CD8-positive, alpha-beta memory T cell (primary cell): ENCODE measurements around the gene CCDC88C. TPM values are rescaled to one million over a fixed set of nuclear protein-coding genes. Genes with fewer than 3 reads are reported as not detected.
"Not testable (repeated sequence)": the region's sequence is repeated elsewhere in the genome, so short reads cannot be mapped to it uniquely, and the experiment has no call there.

Experiments
- CTCF ChIA-PET: fragments of 350-600 bp; sonication (Branson Sonifier 250); formaldehyde crosslinking; loops from one replicate; lab custom pipeline; 2021; ENCODE audit warnings: antibody characterized with exemption; lab: Charles Lee
- POLR2A ChIA-PET: fragments of 350-600 bp; sonication (Branson Sonifier 250); formaldehyde crosslinking; loops from one replicate; lab custom pipeline; 2021; ENCODE audit warnings: antibody characterized with exemption; lab: Charles Lee
- DNase-seq, 5 donors: peaks; one replicate each; pipeline versions ENCODE4 v3.0.0 to v3.0.0-alpha.2; 2020 to 2022; ENCODE audit warnings: mixed read lengths in 1 of 5
- H3K27ac ChIP-seq: one replicate; pipeline ENCODE4 v1.7.0; 2013; ENCODE audit warnings: low read depth, mild to moderate bottlenecking, low read length, moderate library complexity
- H3K27me3 ChIP-seq: 2 replicates; pipeline ENCODE4 v1.7.0; 2013; ENCODE audit warnings: low read length, mild to moderate bottlenecking; ENCODE audit not compliant: insufficient read depth, poor library complexity, severe bottlenecking
- H3K36me3 ChIP-seq: 2 replicates; pipeline ENCODE4 v1.7.0; 2013; ENCODE audit warnings: mild to moderate bottlenecking, low read length, moderate library complexity; ENCODE audit not compliant: insufficient read depth
- H3K4me1 ChIP-seq: 2 replicates; pipeline ENCODE4 v1.7.0; 2013; ENCODE audit warnings: mild to moderate bottlenecking, low read length, moderate library complexity; ENCODE audit not compliant: insufficient read depth
- H3K4me3 ChIP-seq: 2 replicates; pipeline ENCODE4 v1.7.0; 2013; ENCODE audit warnings: mild to moderate bottlenecking, low read length
- H3K9me3 ChIP-seq: 2 replicates; pipeline ENCODE4 v1.7.0; 2013; ENCODE audit warnings: mild to moderate bottlenecking, low read length
- H3K27ac Mint-ChIP-seq, 8 donors: one replicate each; pipeline ENCODE4 v1.8.0; 2020 to 2021; ENCODE audit warnings: mixed read lengths in 8 of 8, mild to moderate bottlenecking in 6 of 8, inconsistent platforms in 3 of 8, moderate library complexity in 3 of 8
- H3K27me3 Mint-ChIP-seq, 2 donors: one replicate each; pipeline ENCODE4 v1.8.0; 2020 to 2021; ENCODE audit warnings: mixed read lengths in 2 of 2, mild to moderate bottlenecking in 1 of 2, moderate library complexity in 1 of 2
- H3K36me3 Mint-ChIP-seq, 3 donors: one replicate each; pipeline ENCODE4 v1.8.0; 2020 to 2021; ENCODE audit warnings: mixed read lengths in 3 of 3, inconsistent platforms in 1 of 3, mild to moderate bottlenecking in 1 of 3
- H3K4me1 Mint-ChIP-seq, 3 donors: one replicate each; pipeline ENCODE4 v1.8.0; 2020 to 2021; ENCODE audit warnings: mixed read lengths in 3 of 3, inconsistent platforms in 1 of 3, mild to moderate bottlenecking in 1 of 3
- H3K4me3 Mint-ChIP-seq, 7 donors: one replicate each; pipeline ENCODE4 v1.8.0; 2020 to 2021; ENCODE audit warnings: mixed read lengths in 7 of 7, mild to moderate bottlenecking in 6 of 7, moderate library complexity in 4 of 7, inconsistent platforms in 2 of 7
- H3K9me3 Mint-ChIP-seq, 5 donors: one replicate each; pipeline ENCODE4 v1.8.0; 2020 to 2022; ENCODE audit warnings: mixed read lengths in 5 of 5, mild to moderate bottlenecking in 3 of 5, moderate library complexity in 2 of 5, inconsistent platforms in 1 of 5
- polyA plus RNA-seq: library from polyadenylated mRNA; unstranded; fragments of 300-500 nt; fragmentation: Illumina TruSeq; gene quantifications from one replicate; pipeline ENCODE4 v1.2.3, GENCODE V29; 2021
- total RNA-seq, 2 experiments: library from RNA; stranded (reverse); gene quantifications; one replicate each; pipeline ENCODE4 v1.2.3, GENCODE V29; 2021

The CCDC88C gene
- total and polyA plus RNA-seq, 3 experiments from 2014 or later = 42.3 to 74.1 (median 71.7) TPM

DNA sequence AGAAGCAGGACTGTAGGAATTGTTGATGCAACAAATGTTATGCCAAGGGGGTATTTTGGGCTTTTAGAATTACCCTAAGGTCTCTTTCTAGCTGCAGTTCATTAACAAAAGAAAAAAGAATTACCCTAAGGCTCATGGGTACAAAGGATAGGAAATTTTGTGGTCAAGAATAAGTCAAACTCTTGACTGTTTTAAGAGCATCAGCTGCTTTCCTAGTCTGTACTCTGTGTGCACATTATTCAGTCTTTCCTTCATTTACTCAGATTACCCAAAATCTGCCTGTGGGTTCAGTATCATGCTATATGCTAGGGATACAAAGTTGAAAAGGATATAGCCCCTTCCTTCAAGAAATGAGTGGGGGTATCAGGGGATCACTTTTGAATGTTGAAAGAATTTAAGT is 36.5 kb upstream of the CCDC88C start:
- peak overlapping the region in 5 of 8 donors; percentile 54 to 83 (median 59) for H3K27ac Mint-ChIP-seq
- no peak overlapping the region for H3K27ac ChIP-seq
- peaks cover 10 to 23% (median 19%) of the 10 kb centered on the region in 3 donors for H3K4me1 Mint-ChIP-seq
- peaks cover 0 to 39% (median 12%) of the 10 kb centered on the region in 3 donors for H3K36me3 Mint-ChIP-seq
- peak overlapping the region in 1 of 7 donors; percentile 11 for H3K4me3 Mint-ChIP-seq
- POLR2A ChIA-PET = interaction anchor here (0.5 to 1.3 kb wide), 2 partner anchors 10 to 462 kb away, joined by 3 to 9 read pairs; no protein-coding TSS in a partner anchor
- no peaks in the 10 kb centered on the region for H3K27me3 ChIP-seq
- no peaks in the 10 kb centered on the region for H3K9me3 ChIP-seq
- H3K4me1 ChIP-seq = peaks cover 19% of the 10 kb centered on the region
- H3K4me3 ChIP-seq = no peak overlapping the region
- peaks cover 0 to 1% of the 10 kb centered on the region in 2 donors for H3K27me3 Mint-ChIP-seq
- H3K9me3 Mint-ChIP-seq = no peaks in the 10 kb centered on the region
- CTCF ChIA-PET = interaction anchor here (1.1 to 1.8 kb wide), 3 partner anchors 27 to 513 kb away, joined by 3 to 4 read pairs (median 3); no protein-coding TSS in a partner anchor
- no peak for DNase-seq
- peaks cover 8% of the 10 kb centered on the region for H3K36me3 ChIP-seq

DNA sequence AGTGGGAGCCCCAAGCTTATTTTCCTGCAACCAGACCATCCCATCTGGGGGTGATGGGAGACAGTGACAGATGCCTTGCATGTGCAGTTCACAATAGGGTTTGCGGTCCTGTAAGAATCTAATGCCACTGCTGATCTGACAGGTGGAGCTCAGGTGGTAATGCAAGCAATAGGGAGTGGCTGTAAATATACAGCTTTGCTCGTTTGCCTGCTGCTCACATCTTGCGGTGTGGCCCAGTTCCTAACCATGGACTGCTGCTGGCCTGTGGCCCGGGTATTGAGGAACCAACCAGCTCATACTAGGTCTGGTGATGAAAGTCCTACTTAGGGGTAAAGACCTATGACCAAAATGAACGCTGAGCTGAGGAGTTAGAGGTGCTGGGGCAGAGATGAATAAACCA is 36.1 kb upstream of the CCDC88C start:
- DNase-seq = no peak
- ChIA-PET CTCF (interaction anchor here (1.1 to 1.8 kb wide), 3 partner anchors 27 to 513 kb away, joined by 3 to 4 read pairs (median 3); no protein-coding TSS in a partner anchor), POLR2A (interaction anchor here (0.5 to 1.3 kb wide), 2 partner anchors 10 to 462 kb away, joined by 3 to 9 read pairs; no protein-coding TSS in a partner anchor)
- H3K9me3 Mint-ChIP-seq = no peaks in the 10 kb centered on the region
- Histone ChIP-seq H3K27me3 (no peaks in the 10 kb centered on the region), H3K4me3 (no peak overlapping the region), H3K36me3 (peaks cover 7% of the 10 kb centered on the region), H3K9me3 (no peaks in the 10 kb centered on the region), H3K27ac (no peak overlapping the region), H3K4me1 (peaks cover 19% of the 10 kb centered on the region)
- no peak overlapping the region for H3K4me3 Mint-ChIP-seq
- peaks cover 10 to 23% (median 19%) of the 10 kb centered on the region in 3 donors for H3K4me1 Mint-ChIP-seq
- H3K36me3 Mint-ChIP-seq = peaks cover 0 to 35% (median 11%) of the 10 kb centered on the region in 3 donors
- peak overlapping the region in 6 of 8 donors; percentile 5 to 83 (median 45) for H3K27ac Mint-ChIP-seq
- peaks cover 0 to 1% of the 10 kb centered on the region in 2 donors for H3K27me3 Mint-ChIP-seq

DNA sequence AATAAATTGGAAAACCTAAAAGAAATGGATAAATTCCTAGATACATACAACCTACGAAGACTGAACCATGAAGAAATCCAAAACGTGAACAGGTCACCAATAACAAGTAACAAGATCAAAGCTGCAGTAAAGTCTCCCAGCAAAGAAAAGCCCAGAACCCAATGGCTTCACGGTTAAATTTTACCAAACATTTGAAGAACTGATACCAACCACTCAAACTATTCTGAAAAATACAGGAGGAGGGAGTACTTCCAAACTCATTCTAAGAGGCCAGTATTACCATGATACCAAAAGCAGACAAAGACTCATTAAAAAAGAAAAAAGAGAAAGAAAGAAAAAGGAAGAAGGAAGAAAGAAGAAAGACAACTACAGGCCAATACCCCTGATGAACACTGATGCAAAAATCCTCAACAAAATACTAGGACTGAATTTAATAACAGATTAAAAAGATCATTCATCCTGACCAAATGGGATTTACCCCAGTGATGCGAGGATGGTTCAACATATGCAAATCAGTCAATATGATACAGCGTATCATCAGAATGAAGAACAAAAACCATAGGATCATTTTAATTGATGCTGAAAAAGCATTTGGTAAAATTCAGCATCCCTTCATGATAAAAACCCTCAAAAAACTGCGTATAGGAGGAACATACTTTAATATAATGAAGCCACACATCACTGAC is 26.9 kb upstream of the CCDC88C start:
- DNase-seq = no peak
- Mint-ChIP-seq H3K9me3 (peaks cover 0 to 1% (median 0%) of the 10 kb centered on the region in 5 donors), H3K4me1 (no peaks in the 10 kb centered on the region), H3K36me3 (peaks cover 0 to 11% (median 2%) of the 10 kb centered on the region in 3 donors), H3K27ac (peak overlapping the region in 1 of 8 donors; percentile 47), H3K27me3 (peaks cover 3 to 18% of the 10 kb centered on the region in 2 donors), H3K4me3 (no peak overlapping the region)
- H3K27me3 ChIP-seq = no peaks in the 10 kb centered on the region
- POLR2A ChIA-PET = no interaction called here
- no peak overlapping the region for H3K27ac ChIP-seq
- no peaks in the 10 kb centered on the region for H3K36me3 ChIP-seq
- H3K4me3 ChIP-seq = no peak overlapping the region
- CTCF ChIA-PET = no interaction called here
- H3K4me1 ChIP-seq = no peaks in the 10 kb centered on the region
- H3K9me3 ChIP-seq = no peaks in the 10 kb centered on the region

DNA sequence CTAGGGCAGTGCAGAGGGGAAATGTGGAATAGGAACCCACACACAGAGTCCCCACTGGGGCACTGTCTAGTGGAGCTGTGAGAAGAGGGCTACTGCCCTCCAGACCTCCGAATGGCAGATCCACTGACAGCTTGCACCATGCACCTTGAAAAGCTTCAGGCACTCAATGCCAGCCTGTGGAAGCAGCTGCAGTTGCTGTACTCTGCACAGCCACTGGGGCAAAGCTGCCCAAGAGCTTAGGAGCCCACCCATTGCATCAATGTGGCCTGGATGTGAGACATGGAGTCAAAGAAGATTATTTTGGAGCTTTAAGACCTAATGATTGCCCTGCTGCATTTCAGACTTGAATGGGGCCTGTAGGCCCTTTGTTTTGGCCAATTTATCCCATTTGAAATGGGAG is 21.7 kb upstream of the CCDC88C start:
- Histone ChIP-seq H3K27ac (no peak overlapping the region), H3K36me3 (no peaks in the 10 kb centered on the region), H3K27me3 (no peaks in the 10 kb centered on the region), H3K9me3 (no peaks in the 10 kb centered on the region), H3K4me1 (no peaks in the 10 kb centered on the region), H3K4me3 (no peak overlapping the region)
- peaks cover 0 to 7% (median 0%) of the 10 kb centered on the region in 5 donors for H3K9me3 Mint-ChIP-seq
- H3K4me1 Mint-ChIP-seq = no peaks in the 10 kb centered on the region
- CTCF ChIA-PET = interaction anchor here (2.3 kb wide), 1 partner anchor 12 kb away, joined by 9 read pairs; no protein-coding TSS in a partner anchor
- DNase-seq = no peak
- peaks cover 0 to 20% (median 3%) of the 10 kb centered on the region in 3 donors for H3K36me3 Mint-ChIP-seq
- no peak overlapping the region for H3K27ac Mint-ChIP-seq
- POLR2A ChIA-PET = no interaction called here
- H3K4me3 Mint-ChIP-seq = no peak overlapping the region
- H3K27me3 Mint-ChIP-seq = peaks cover 2 to 20% of the 10 kb centered on the region in 2 donors

DNA sequence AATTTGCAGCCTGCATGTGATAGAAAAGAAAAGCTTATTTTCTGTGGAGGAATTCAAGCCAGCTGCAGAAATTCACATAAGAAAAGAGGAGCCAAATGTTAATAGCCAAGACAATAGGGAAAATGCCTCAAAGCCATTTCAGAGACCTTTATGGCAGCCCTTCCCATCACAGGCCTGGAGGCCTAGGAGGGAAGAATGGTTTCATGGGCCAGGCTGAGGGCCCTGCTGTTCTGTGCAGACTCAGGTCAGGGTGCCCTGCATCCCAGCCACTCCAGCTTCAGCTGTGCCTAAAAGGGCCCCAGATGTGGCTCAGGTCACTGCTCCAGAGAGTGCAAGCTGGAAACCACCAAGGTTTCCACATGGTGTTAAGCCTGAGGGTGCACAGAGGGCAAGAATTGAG is 21.2 kb upstream of the CCDC88C start:
- Histone ChIP-seq H3K4me1 (no peaks in the 10 kb centered on the region), H3K27ac (no peak overlapping the region), H3K9me3 (no peaks in the 10 kb centered on the region), H3K4me3 (no peak overlapping the region), H3K36me3 (no peaks in the 10 kb centered on the region), H3K27me3 (no peaks in the 10 kb centered on the region)
- peaks cover 0 to 7% (median 0%) of the 10 kb centered on the region in 5 donors for H3K9me3 Mint-ChIP-seq
- no peak for DNase-seq
- H3K4me1 Mint-ChIP-seq = no peaks in the 10 kb centered on the region
- H3K27ac Mint-ChIP-seq = no peak overlapping the region
- ChIA-PET CTCF (interaction anchor here (2.3 kb wide), 1 partner anchor 11 kb away, joined by 9 read pairs; no protein-coding TSS in a partner anchor), POLR2A (no interaction called here)
- H3K27me3 Mint-ChIP-seq = peaks cover 2 to 16% of the 10 kb centered on the region in 2 donors
- H3K36me3 Mint-ChIP-seq = peaks cover 0 to 20% (median 3%) of the 10 kb centered on the region in 3 donors
- no peak overlapping the region for H3K4me3 Mint-ChIP-seq

DNA sequence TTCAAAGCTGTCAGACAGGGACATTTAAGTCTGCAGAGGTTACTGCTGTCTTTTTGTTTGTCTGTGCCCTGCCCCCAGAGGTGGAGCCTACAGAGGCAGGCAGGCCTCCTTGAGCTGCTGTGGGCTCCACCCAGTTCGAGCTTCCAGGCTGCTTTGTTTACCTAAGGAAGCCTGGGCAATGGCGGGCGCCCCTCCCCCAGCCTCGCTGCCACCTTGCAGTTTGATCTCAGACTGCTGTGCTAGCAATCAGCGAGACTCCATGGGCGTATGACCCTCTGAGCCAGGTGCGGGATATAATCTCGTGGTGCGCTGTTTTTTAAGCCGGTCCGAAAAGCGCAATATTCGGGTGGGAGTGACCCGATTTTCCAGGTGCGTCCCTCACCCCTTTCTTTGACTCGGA is 18.6 kb upstream of the CCDC88C start:
- H3K27me3 Mint-ChIP-seq, DNase-seq, H3K4me3 Mint-ChIP-seq, H3K4me3 ChIP-seq, CTCF ChIA-PET, H3K4me1 ChIP-seq, H3K27me3 ChIP-seq, H3K36me3 ChIP-seq, H3K27ac ChIP-seq, H3K27ac Mint-ChIP-seq, POLR2A ChIA-PET, H3K9me3 ChIP-seq, H3K9me3 Mint-ChIP-seq, H3K4me1 Mint-ChIP-seq: not testable (repeated sequence)
- H3K36me3 Mint-ChIP-seq = peaks cover 0 to 16% (median 3%) of the 10 kb centered on the region in 3 donors

DNA sequence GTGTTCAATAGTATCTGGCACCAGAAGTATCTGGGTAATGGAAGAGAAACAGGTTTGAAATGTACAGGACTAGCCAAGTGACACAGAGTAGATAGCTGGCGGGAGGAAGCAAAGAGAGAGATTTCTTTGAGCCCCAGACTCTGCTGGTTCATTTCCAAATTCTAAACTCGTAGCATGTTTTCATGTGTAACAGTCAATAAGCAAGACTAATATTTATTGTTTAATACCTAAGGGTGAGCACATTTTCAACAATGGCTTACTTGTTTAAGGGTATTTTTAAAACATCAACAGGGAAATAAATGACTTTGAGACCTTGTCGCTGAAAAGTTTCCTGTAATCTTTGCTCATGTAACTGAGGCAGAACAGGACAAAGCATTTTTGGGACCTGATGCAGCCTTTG is 11.8 kb upstream of the CCDC88C start:
- Mint-ChIP-seq H3K27me3 (no peaks in the 10 kb centered on the region), H3K36me3 (no peaks in the 10 kb centered on the region), H3K9me3 (peaks cover 0 to 2% (median 0%) of the 10 kb centered on the region in 5 donors), H3K4me1 (peaks cover 10 to 25% (median 20%) of the 10 kb centered on the region in 3 donors), H3K4me3 (no peak overlapping the region), H3K27ac (no peak overlapping the region)
- Histone ChIP-seq H3K4me3 (no peak overlapping the region), H3K4me1 (peaks cover 7% of the 10 kb centered on the region), H3K36me3 (no peaks in the 10 kb centered on the region), H3K27ac (no peak overlapping the region), H3K27me3 (no peaks in the 10 kb centered on the region), H3K9me3 (no peaks in the 10 kb centered on the region)
- POLR2A ChIA-PET = no interaction called here
- CTCF ChIA-PET = interaction anchor here (1.2 kb wide), 1 partner anchor 9 kb away, joined by 3 read pairs; no protein-coding TSS in a partner anchor
- DNase-seq = no peak

DNA sequence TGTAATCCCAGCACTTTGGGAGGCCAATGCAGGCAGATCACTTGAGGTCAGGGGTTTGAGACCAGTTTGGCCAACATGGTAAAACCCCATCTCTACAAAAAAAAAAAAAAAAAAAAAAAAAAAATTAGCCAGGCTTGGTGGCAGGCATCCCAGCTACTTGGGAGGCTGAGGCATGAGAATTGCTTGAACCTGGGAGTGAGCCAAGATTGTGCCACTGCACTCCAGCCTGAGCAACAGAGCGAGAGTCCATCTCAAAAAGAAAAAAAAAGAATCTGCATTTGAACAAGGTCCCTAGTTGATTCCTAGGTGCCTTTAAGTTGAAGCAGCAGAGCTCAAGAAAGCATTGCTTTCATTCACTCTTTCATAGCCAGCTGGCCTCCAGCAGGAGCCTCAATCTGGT is 11.3 kb upstream of the CCDC88C start:
- CTCF ChIA-PET = interaction anchor here (1.0 to 1.2 kb wide), 2 partner anchors 8 to 13 kb away, joined by 3 read pairs; no protein-coding TSS in a partner anchor
- H3K9me3 Mint-ChIP-seq, DNase-seq, H3K27me3 ChIP-seq, H3K4me3 ChIP-seq, H3K4me3 Mint-ChIP-seq, H3K36me3 Mint-ChIP-seq, POLR2A ChIA-PET, H3K9me3 ChIP-seq, H3K27me3 Mint-ChIP-seq, H3K36me3 ChIP-seq, H3K4me1 ChIP-seq, H3K27ac ChIP-seq, H3K27ac Mint-ChIP-seq: not testable (repeated sequence)
- peaks cover 10 to 25% (median 20%) of the 10 kb centered on the region in 3 donors for H3K4me1 Mint-ChIP-seq
